ENCODE data around the gene BORA. TPM values are rescaled to one million over a fixed set of nuclear protein-coding genes. Genes with fewer than 3 reads are reported as not detected.
"Not testable (repeated sequence)": the region's sequence is repeated elsewhere in the genome, so short reads cannot be mapped to it uniquely, and the experiment has no call there.

Gene BORA
- polyA plus RNA-seq, 3 donors, result 8.9 to 10.9 (median 9.8) TPM

GRCh38 chr13:72745260-72745659, 17.5 kb downstream of the BORA start:
- DNase-seq (ENCODE audit: extremely low read depth in 1 of 11, low read depth in 9 of 11, low spot score in 4 of 11), result no peak

- no peak for DNase-seq (ENCODE audit: extremely low read depth in 1 of 11, low read depth in 9 of 11, low spot score in 4 of 11)
These were observed 23.5 kb downstream of the BORA start for GRCh38 chr13:72751220-72751619.

DNA sequence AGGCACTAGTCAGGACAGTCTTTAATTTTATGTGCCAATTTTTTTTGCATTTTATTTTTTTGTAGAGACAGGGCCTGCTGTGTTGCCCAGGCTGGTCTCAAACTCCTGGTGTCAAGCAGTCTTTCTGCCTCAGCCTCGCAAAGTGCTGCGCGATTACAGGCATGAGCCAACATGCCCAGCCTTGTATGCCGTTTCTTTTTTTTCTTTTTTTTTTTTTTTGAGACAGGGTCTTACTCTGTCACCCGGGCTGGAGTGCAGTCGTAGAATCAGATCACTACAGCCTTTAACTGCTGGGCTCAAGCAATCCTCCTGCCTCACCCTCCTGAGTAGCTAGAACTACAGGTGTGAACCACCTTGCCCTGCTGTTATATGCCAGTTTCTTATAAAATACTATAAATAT, 26.4 kb downstream of the BORA start:
- DNase-seq (ENCODE audit: extremely low read depth in 1 of 11, low read depth in 9 of 11, low spot score in 4 of 11), result no peak

DNA sequence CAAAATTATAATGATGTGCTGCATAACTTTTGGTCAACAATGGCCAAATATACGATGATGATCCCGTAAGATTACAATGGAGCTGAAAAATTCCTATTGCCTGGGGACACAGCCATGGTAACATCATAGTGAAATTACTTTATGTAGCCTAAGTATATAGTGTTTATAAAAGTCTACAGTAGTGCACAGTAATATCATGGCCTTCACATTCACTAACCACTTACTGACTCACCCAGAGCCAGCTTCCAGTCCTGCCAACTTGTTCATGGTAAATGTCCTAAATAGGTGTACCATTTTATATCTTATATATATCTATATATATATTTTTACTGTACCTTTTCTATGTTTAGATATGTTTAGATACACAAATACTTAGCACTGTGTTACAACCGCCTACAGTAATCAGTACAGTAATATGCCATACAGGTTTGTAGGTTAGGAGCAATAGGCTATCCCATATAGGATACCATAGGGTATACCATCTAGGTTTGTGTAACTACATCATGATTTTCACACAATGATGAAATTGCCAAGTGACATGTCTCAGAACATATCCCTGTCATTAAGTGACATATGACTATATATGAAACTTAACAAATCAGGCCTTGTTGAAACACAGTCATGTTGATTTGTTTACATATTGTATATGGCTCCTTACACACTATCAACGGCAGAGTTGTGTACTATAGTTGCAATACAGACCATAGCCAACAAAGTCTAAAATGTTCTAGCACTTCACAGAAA, 30.2 kb downstream of the BORA start:
- DNase-seq (ENCODE audit: extremely low read depth in 1 of 11, low read depth in 9 of 11, low spot score in 4 of 11), result no peak

DNA sequence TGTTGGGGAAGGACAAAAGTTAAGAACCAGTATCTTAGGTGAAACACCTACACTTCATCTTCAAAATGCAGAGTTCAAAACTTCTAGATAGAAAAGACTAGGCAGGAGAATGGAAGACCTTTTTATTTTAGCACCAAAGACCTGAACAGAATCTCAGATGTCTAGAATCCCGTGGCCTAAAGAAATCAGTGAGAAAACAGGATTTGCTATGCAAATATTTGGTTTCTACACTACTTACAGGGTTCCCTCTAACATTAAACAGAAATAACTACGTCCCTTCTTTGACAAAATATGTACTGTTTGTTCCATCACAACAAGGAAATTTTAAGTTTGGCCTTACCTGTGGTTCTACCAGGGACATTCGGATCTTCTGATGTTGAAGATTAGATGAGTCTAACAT, 32.5 kb downstream of the BORA start:
- no peak for DNase-seq (ENCODE audit: extremely low read depth in 1 of 11, low read depth in 9 of 11, low spot score in 4 of 11)

DNA sequence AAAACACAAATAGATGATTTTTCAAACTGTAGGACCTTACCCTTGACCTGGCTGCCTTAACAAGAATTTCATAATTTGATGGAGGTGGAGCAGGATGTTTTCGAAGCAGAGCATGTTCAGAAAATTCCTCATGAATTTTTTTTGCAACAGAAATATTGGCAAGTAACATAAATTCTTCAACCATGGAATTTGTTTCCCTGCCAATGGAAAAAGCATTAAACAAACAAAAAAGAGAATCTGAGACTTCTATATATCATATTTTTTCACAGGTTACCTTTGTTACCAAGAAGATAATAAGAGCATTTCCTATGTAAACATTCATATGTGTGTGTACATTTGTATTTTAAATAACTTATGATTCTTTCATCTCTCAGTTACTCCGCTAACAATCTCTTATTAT, 35.7 kb downstream of the BORA start:
- no peak for DNase-seq (ENCODE audit: extremely low read depth in 1 of 11, low read depth in 9 of 11, low spot score in 4 of 11)

- no peak for DNase-seq (ENCODE audit: extremely low read depth in 1 of 11, low read depth in 9 of 11, low spot score in 4 of 11)
These were observed 46.3 kb downstream of the BORA start for GRCh38 chr13:72774019-72774418.

- peak; percentile 93 to 99 (median 96) for DNase-seq (ENCODE audit: extremely low read depth in 1 of 11, low read depth in 9 of 11, low spot score in 4 of 11)
These were observed 54.0 kb downstream of the BORA start, which contains the start of the genes DIS3 and PIBF1 for GRCh38 chr13:72781451-72782439. DIS3 (minus strand) TSS chr13:72781900; CDS start chr13:72781832, 68 bp downstream. PIBF1 (plus strand) TSS chr13:72782133; CDS start chr13:72783470, 1,337 bp downstream.

GRCh38 chr13:72782717-72783116, 55.0 kb downstream of the BORA start:
- DNase-seq (ENCODE audit: extremely low read depth in 1 of 11, low read depth in 9 of 11, low spot score in 4 of 11), result peak in 2 of 11 donors; percentile 2 to 14

DNA sequence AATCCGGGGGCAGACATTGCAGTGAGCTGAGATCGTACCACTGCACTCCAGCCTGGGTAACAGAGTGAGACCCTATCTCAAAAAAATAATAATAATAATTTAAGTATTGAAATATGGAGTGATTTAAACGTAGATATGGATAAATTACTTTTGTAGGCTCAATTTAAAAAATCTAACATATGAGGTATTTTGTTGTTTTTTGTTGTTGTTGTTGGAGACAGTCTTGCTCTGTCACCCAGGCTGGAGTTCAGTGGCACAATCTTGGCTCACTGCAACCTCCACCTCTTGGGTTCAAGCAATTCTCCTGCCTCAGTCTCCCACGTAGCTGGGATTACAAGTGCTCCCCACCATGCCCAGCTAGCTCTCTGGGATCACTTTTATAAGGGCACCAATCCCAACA, 57.0 kb downstream of the BORA start:
- not testable (repeated sequence) for DNase-seq (ENCODE audit: extremely low read depth in 1 of 11, low read depth in 9 of 11, low spot score in 4 of 11)

DNA sequence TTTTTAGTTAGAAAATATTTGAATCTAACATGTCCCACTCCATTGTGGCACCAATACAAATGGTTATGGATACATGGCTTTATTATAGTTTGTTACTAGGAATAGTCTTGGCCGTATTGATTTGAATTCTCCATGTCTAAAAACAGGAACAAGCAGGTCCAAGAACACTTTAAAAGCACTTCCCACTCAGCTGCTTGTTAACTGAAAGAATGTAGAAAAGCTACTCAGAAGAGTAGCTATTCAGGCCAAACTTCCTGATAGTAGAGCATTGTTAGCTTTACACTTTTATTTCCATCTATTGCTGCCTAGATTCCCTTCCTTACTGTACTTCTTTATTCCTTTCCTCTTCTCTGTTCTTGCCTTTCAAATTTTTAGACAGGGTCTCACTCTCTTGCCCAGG, 61.1 kb downstream of the BORA start:
- DNase-seq (ENCODE audit: extremely low read depth in 1 of 11, low read depth in 9 of 11, low spot score in 4 of 11), result no peak

DNA sequence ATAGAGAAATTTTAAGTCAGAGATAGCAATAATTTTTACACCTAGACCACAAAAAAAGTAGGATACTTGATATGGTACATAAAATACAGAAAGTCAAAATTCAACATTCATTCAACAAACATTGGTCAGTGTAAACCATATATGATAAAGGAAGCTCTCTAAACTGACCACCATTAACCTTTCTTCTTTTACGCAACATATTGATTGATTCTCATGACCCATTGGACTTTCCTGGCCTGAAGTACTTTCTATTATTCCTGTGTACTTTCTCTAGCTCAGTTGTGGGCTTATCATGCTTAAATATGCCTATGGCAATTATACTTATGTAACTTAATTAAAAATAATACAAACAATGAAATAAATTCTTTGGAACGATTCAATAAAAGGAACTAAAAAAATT, 64.9 kb downstream of the BORA start:
- DNase-seq (ENCODE audit: extremely low read depth in 1 of 11, low read depth in 9 of 11, low spot score in 4 of 11), result no peak

- no peak for DNase-seq (ENCODE audit: extremely low read depth in 1 of 11, low read depth in 9 of 11, low spot score in 4 of 11)
These were observed 71.1 kb downstream of the BORA start for GRCh38 chr13:72798817-72799216.

GRCh38 chr13:72804301-72804700, 76.6 kb downstream of the BORA start:
- no peak for DNase-seq (ENCODE audit: extremely low read depth in 1 of 11, low read depth in 9 of 11, low spot score in 4 of 11)

Other genes with a start within 250 kb of the BORA start
- 10 to 100 TPM; 19.0 to 23.5 (median 21.0) TPM for gene MZT1, start 294 bp upstream of the BORA start, polyA plus RNA-seq (ENCODE audit: insufficient read length in 3 of 3)
- 10 to 100 TPM; 35.7 to 42.9 (median 38.4) TPM for gene DIS3, start 54.0 kb downstream of the BORA start, polyA plus RNA-seq (ENCODE audit: insufficient read length in 3 of 3)
- 10 to 100 TPM; 33.9 to 39.3 (median 39.2) TPM for gene PIBF1, start 54.2 kb downstream of the BORA start, polyA plus RNA-seq (ENCODE audit: insufficient read length in 3 of 3)